Vagina (tissue), 2 donors: ENCODE data around the gene EGFR. TPM values are rescaled to one million over a fixed set of nuclear protein-coding genes. Genes with fewer than 3 reads are reported as not detected.

ENCODE experiments used
- DNase-seq, 2 donors: peaks; one replicate each; pipeline ENCODE4 v3.0.0-alpha.2; 2017; ENCODE audit errors: extremely low spot score in 2 of 2
- H3K27ac ChIP-seq: fragments of 200-600 bp; sonication (generic); one replicate; pipeline ENCODE4 v1.5.1; 2019
- H3K27me3 ChIP-seq: fragments of 200-600 bp; sonication (generic); one replicate; pipeline ENCODE4 v1.5.1; 2019
- H3K36me3 ChIP-seq, 2 donors: fragments of 200-600 bp; sonication (generic); one replicate each; pipeline ENCODE4 v1.5.1; 2017 to 2019
- H3K4me1 ChIP-seq: fragments of 200-600 bp; sonication (generic); one replicate; pipeline ENCODE4 v1.5.1; 2019
- H3K4me3 ChIP-seq, 2 donors: fragments of 200-600 bp; sonication (generic); 1 replicate in 1 of 2; 2 replicates in 1 of 2; pipeline ENCODE4 v1.5.1; 2016 to 2019
- H3K9me3 ChIP-seq: fragments of 200-600 bp; sonication (generic); one replicate; pipeline ENCODE4 v1.5.1; 2019
- POLR2A ChIP-seq, 2 donors: fragments of 450-650 bp; IDR thresholded peaks; one replicate each; pipeline ENCODE4 v1.6.1; 2017; ENCODE audit warnings: antibody characterized with exemption in 2 of 2, mild to moderate bottlenecking in 2 of 2, moderate library complexity in 2 of 2
- POLR2AphosphoS5 ChIP-seq, 2 donors: sonication (generic); formaldehyde crosslinking; IDR thresholded peaks; one replicate each; pipeline ENCODE4 v1.9.0; 2017; ENCODE audit warnings: antibody characterized with exemption in 2 of 2, mild to moderate bottlenecking in 2 of 2, low read depth in 1 of 2; ENCODE audit not compliant: insufficient read depth in 1 of 2
- intact Hi-C: fragments of 100-400 bp; cut with DNase I; formaldehyde crosslinking; loops from one replicate; pipeline ENCODE4 v1.15.1; 2023
- total RNA-seq: library from RNA; depleted of rRNA; stranded (reverse); fragments of >200 nt; gene quantifications from one replicate; pipeline ENCODE4 v1.2.3, GENCODE V29; 2016
- TF ChIP-seq, protein P1 (sequence below), 3 experiments: fragments of 450-650 bp in 2 of 3; fragments of 200-600 bp in 1 of 3; sonication (generic) in 1 of 3; IDR thresholded peaks; one replicate each; pipeline ENCODE4 v1.5.1; 2017 to 2019; ENCODE audit warnings: antibody characterized with exemption in 3 of 3, mild to moderate bottlenecking in 2 of 3, moderate library complexity in 2 of 3

Gene EGFR
- total RNA-seq, 1 donor from 2014 or later, result 130 TPM

DNA sequence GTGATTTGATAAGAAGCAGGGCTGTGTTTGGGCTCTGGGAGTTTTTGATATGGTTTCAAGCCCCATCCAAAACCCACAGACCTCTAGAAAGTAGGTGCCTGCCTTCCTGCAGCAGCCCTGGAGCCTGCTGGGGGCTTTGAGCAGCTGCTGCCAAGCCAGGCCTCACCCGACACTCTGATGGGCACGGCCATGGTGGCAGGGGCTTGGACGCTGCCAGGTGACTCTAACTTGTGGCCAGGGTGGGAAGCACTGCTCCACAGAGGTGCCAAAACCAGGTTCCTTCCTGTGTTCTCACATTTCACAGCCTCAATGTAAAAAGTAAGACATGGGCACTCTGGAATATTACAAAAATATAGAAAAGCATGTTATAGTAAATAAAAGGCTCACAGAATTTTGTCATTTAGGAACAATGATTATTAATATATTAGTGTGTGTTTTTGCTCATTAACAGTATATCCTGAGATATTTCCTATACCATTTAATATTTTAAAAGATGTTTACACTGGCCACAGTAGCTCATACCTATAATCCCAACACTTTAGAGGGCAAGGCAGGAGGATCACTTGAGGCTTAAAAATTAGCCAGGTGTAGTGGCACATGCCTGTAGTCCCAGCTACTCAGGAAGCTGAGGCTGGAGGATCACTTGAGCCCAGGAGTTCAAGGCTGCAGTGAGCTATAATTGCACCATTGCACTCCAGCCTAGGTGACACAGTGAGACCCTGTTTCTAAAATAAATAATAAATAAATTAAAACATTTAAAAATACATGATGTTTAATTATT, 95.1 kb downstream of the EGFR start:
- no peaks in the 10 kb centered on the region for H3K36me3 ChIP-seq
- intact Hi-C loops, result no loop called here
- no peak overlapping the region for H3K27ac ChIP-seq

DNA sequence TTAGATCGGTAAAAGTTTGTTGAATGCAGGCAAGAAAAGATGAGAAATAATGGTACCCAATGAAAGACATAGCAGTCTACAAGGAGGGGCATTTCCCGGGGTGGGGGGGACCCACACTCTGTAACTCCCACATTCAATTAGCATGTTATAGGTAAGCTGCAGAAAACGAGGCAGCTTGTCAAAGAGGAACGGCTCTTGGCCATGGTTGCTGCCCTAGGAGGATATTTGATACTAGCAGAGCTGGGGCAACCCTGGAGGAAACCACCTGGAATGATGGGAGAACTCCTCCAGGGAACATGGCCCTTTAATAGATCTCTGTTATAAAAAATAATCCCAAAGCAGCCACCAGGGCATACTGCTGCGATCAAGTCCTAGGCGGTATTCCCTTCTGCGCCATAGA, 98.5 kb downstream of the EGFR start:
- H3K27me3 ChIP-seq, result no peaks in the 10 kb centered on the region
- H3K4me3 ChIP-seq, result no peak overlapping the region
- H3K4me1 ChIP-seq, result peaks cover 26% of the 10 kb centered on the region
- H3K9me3 ChIP-seq, result no peaks in the 10 kb centered on the region
- no peak overlapping the region for H3K27ac ChIP-seq
- TF ChIP-seq POLR2AphosphoS5 (IDR thresholded peaks at IDR 0.05; ENCODE audit: insufficient read depth in 1 of 2, low read depth in 1 of 2) (no peak), POLR2A (IDR thresholded peaks at IDR 0.05) (no peak)
- TF ChIP-seq, protein P1, sequence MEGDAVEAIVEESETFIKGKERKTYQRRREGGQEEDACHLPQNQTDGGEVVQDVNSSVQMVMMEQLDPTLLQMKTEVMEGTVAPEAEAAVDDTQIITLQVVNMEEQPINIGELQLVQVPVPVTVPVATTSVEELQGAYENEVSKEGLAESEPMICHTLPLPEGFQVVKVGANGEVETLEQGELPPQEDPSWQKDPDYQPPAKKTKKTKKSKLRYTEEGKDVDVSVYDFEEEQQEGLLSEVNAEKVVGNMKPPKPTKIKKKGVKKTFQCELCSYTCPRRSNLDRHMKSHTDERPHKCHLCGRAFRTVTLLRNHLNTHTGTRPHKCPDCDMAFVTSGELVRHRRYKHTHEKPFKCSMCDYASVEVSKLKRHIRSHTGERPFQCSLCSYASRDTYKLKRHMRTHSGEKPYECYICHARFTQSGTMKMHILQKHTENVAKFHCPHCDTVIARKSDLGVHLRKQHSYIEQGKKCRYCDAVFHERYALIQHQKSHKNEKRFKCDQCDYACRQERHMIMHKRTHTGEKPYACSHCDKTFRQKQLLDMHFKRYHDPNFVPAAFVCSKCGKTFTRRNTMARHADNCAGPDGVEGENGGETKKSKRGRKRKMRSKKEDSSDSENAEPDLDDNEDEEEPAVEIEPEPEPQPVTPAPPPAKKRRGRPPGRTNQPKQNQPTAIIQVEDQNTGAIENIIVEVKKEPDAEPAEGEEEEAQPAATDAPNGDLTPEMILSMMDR (IDR thresholded peaks at IDR 0.05), result no peak
- DNase-seq, result no peak
- intact Hi-C loops, result no loop called here
- H3K36me3 ChIP-seq, result no peaks in the 10 kb centered on the region

More for the DNA sequence above, 95.1 kb downstream of the EGFR start:
- H3K27me3 ChIP-seq, result no peaks in the 10 kb centered on the region
- no peak for DNase-seq
- TF ChIP-seq POLR2AphosphoS5 (IDR thresholded peaks at IDR 0.05; ENCODE audit: insufficient read depth in 1 of 2, low read depth in 1 of 2), result no peak
- TF ChIP-seq POLR2A (IDR thresholded peaks at IDR 0.05), result no peak
- TF ChIP-seq, protein P1 (IDR thresholded peaks at IDR 0.05), result no peak
- no peak overlapping the region for H3K4me3 ChIP-seq
- H3K4me1 ChIP-seq, result peaks cover 28% of the 10 kb centered on the region
- no peaks in the 10 kb centered on the region for H3K9me3 ChIP-seq

DNA sequence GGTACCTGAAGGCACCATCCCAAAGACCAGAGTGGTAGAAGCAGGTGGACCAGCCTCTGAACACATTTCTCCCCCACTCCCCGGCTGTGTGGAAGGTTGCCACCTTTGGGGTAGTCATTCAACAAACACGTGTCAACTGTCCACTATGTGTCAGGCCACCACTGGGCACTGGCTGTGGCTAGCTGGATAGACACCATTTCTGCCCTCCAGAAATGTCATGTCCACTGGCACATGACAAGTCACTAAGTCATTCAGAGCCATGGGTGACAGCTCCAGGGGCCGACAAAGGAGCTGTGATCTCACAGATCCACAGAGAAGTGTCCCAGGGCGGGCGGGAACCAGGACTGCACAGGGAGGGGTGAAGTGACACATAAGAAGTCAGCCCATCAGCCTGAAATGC, 99.6 kb downstream of the EGFR start:
- Histone ChIP-seq H3K27ac (no peak overlapping the region), H3K27me3 (no peaks in the 10 kb centered on the region), H3K4me1 (peaks cover 31% of the 10 kb centered on the region), H3K36me3 (no peaks in the 10 kb centered on the region), H3K4me3 (no peak overlapping the region), H3K9me3 (no peaks in the 10 kb centered on the region)
- DNase-seq, result no peak
- intact Hi-C loops, result no loop called here
- TF ChIP-seq POLR2AphosphoS5 (IDR thresholded peaks at IDR 0.05; ENCODE audit: insufficient read depth in 1 of 2, low read depth in 1 of 2), result no peak

DNA sequence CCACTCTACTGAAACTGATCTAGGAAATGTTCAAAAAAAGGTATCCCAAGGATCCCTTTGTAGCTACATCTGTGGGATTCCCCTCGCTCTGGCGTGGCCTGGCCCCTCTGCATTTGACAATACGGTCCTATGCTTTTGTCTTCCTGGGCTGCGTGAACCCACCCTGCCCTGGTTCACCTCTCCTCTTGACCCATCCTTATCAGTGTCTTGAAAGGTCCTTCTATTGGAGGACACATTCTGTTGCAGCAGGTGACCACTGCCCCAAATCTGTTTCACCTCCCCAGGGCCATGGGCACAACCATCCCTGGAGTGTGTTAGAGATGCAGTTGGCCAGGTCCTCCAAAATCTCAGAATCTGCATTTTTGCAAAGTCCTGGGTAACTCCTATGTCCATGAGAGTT, 100.8 kb downstream of the EGFR start:
- Histone ChIP-seq H3K27ac (peak overlapping the region; percentile 86), H3K27me3 (no peaks in the 10 kb centered on the region), H3K4me3 (no peak overlapping the region), H3K9me3 (no peaks in the 10 kb centered on the region), H3K4me1 (peaks cover 40% of the 10 kb centered on the region), H3K36me3 (no peaks in the 10 kb centered on the region)
- intact Hi-C loops, result no loop called here
- TF ChIP-seq POLR2A (IDR thresholded peaks at IDR 0.05) (no peak), POLR2AphosphoS5 (IDR thresholded peaks at IDR 0.05; ENCODE audit: insufficient read depth in 1 of 2, low read depth in 1 of 2) (no peak)
- TF ChIP-seq, protein P1 (IDR thresholded peaks at IDR 0.05), result no peak
- DNase-seq, result no peak

DNA sequence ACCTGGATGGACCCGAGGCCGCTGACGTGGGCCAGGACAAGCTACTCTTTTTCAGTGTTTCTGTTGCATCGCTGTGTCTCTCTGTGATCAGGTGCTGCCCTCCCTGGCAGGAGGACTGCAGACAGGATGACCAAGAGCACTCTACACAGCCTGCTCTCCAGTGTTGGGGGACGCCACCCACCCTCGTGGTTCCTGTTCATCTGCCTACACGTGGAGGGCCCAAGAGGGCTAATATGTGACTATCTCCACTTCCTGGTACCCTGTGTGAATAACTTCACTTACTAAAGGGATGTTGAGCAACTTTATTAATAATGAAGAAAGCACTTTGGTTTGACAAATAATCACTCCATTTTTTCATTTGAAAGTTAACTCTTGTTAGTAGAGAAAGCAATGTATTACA, 101.3 kb downstream of the EGFR start:
- TF ChIP-seq, protein P1 (IDR thresholded peaks at IDR 0.05), result no peak
- no peak for TF ChIP-seq POLR2AphosphoS5 (IDR thresholded peaks at IDR 0.05; ENCODE audit: insufficient read depth in 1 of 2, low read depth in 1 of 2)
- no peak for TF ChIP-seq POLR2A (IDR thresholded peaks at IDR 0.05)
- no peaks in the 10 kb centered on the region for H3K36me3 ChIP-seq
- peaks cover 44% of the 10 kb centered on the region for H3K4me1 ChIP-seq
- no peak for DNase-seq
- H3K9me3 ChIP-seq, result no peaks in the 10 kb centered on the region
- intact Hi-C loops, result no loop called here
- H3K4me3 ChIP-seq, result no peak overlapping the region
- no peaks in the 10 kb centered on the region for H3K27me3 ChIP-seq
- H3K27ac ChIP-seq, result peak overlapping the region; percentile 86
